Endothelial cell (in vitro differentiated cells): Measurements from ENCODE around the gene IL17D. TPM values are rescaled to one million over a fixed set of nuclear protein-coding genes. Genes with fewer than 3 reads are reported as not detected.

Experiments used
- DNase-seq: peaks from one replicate; pipeline ENCODE4 v3.0.0; 2021; ENCODE audit warnings: low spot score
- H3K27ac Mint-ChIP-seq: one replicate; pipeline ENCODE4 v1.8.0; 2021; ENCODE audit warnings: mixed read lengths, inconsistent platforms; ENCODE audit not compliant: unreplicated experiment
- H3K27me3 Mint-ChIP-seq: one replicate; pipeline ENCODE4 v1.8.0; 2021; ENCODE audit warnings: mild to moderate bottlenecking, moderate library complexity, mixed read lengths, inconsistent platforms; ENCODE audit not compliant: unreplicated experiment
- H3K36me3 Mint-ChIP-seq: one replicate; pipeline ENCODE4 v1.8.0; 2021; ENCODE audit warnings: mild to moderate bottlenecking, low read depth, mixed read lengths, inconsistent platforms; ENCODE audit not compliant: unreplicated experiment
- H3K4me1 Mint-ChIP-seq: one replicate; pipeline ENCODE4 v1.8.0; 2021; ENCODE audit warnings: mild to moderate bottlenecking, mixed read lengths, inconsistent platforms; ENCODE audit not compliant: unreplicated experiment
- H3K4me3 Mint-ChIP-seq: one replicate; pipeline ENCODE4 v1.8.0; 2021; ENCODE audit warnings: mild to moderate bottlenecking, mixed read lengths, inconsistent platforms; ENCODE audit not compliant: unreplicated experiment
- H3K9me3 Mint-ChIP-seq: one replicate; pipeline ENCODE4 v1.8.0; 2021; ENCODE audit warnings: mixed read lengths, inconsistent platforms; ENCODE audit not compliant: unreplicated experiment
- CTCF ChIP-seq: fragments of 200-600 bp; sonication (generic); IDR thresholded peaks from one replicate; pipeline ENCODE4 v1.5.0; 2021; ENCODE audit warnings: antibody characterized with exemption; ENCODE audit not compliant: unreplicated experiment
- total RNA-seq: library from RNA; stranded (reverse); fragmentation: NEBNext Ultra II Directional; extraction: Animal tissue kit (Norgen Biotek cat#: 25700); gene quantifications from one replicate; pipeline ENCODE4 v1.2.1, GENCODE V29; 2021; ENCODE audit not compliant: unreplicated experiment

Gene IL17D
- total RNA-seq, 1 donor from 2014 or later = 2.1 TPM

DNA sequence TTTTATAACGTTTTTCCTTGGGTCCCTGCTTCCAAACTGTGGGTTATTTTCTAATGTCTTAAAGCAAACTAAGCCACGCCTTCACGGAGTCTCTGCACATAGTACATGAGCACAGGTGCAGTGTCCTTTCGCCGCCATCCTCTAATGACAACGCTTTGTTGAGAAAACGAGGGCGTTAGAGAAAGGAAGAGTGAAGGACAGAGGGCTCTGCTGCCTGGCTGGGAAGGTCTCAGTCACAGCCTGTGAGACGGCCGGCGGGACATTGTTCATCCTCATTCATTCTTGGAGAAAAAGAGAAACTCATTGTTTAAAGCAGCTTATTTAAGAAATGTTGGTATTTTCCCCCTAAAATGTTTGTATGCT is 9.5 kb downstream of the IL17D start:
- no peak overlapping the region for H3K4me3 Mint-ChIP-seq
- peaks cover 2% of the 10 kb centered on the region for H3K4me1 Mint-ChIP-seq
- H3K27me3 Mint-ChIP-seq = peaks cover 8% of the 10 kb centered on the region
- DNase-seq = no peak
- no peak overlapping the region for H3K27ac Mint-ChIP-seq
- H3K36me3 Mint-ChIP-seq = no peaks in the 10 kb centered on the region
- TF ChIP-seq CTCF = no peak
- no peaks in the 10 kb centered on the region for H3K9me3 Mint-ChIP-seq

DNA sequence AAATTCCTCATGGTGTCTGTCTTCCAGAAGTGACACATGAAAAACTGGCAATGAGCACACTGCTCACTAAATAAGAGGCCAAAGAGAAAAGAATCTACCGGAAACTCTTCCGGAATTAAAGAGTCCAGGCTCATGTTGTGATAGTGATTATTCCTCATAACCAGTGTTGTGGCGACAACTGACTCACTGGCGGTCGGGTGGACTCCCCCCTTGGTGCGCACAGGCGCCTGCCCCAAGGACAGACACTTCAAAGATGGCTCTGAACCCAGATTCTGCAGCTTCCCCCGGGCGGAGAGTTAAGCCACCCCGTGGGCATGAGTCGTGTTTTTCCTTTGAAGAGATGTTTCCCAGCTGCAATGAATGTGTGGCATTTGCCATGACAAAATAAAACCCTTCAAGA is 10.3 kb downstream of the IL17D start:
- no peak for TF ChIP-seq CTCF
- no peak for DNase-seq
- Mint-ChIP-seq H3K27me3 (peaks cover 8% of the 10 kb centered on the region), H3K36me3 (no peaks in the 10 kb centered on the region), H3K9me3 (no peaks in the 10 kb centered on the region), H3K27ac (no peak overlapping the region), H3K4me1 (peaks cover 2% of the 10 kb centered on the region), H3K4me3 (no peak overlapping the region)

GRCh38 chr13:20714161-20714560 is 10.7 kb downstream of the IL17D start:
- Mint-ChIP-seq H3K36me3 (no peaks in the 10 kb centered on the region), H3K4me3 (no peak overlapping the region), H3K27me3 (peaks cover 8% of the 10 kb centered on the region), H3K9me3 (no peaks in the 10 kb centered on the region), H3K4me1 (peaks cover 2% of the 10 kb centered on the region), H3K27ac (no peak overlapping the region)
- DNase-seq = no peak
- TF ChIP-seq CTCF = no peak

GRCh38 chr13:20714563-20715329 is 11.2 kb downstream of the IL17D start:
- no peaks in the 10 kb centered on the region for H3K9me3 Mint-ChIP-seq
- H3K27me3 Mint-ChIP-seq = peaks cover 8% of the 10 kb centered on the region
- TF ChIP-seq CTCF = no peak
- H3K4me1 Mint-ChIP-seq = peaks cover 2% of the 10 kb centered on the region
- no peak for DNase-seq
- H3K27ac Mint-ChIP-seq = no peak overlapping the region
- H3K4me3 Mint-ChIP-seq = no peak overlapping the region
- no peaks in the 10 kb centered on the region for H3K36me3 Mint-ChIP-seq

DNA sequence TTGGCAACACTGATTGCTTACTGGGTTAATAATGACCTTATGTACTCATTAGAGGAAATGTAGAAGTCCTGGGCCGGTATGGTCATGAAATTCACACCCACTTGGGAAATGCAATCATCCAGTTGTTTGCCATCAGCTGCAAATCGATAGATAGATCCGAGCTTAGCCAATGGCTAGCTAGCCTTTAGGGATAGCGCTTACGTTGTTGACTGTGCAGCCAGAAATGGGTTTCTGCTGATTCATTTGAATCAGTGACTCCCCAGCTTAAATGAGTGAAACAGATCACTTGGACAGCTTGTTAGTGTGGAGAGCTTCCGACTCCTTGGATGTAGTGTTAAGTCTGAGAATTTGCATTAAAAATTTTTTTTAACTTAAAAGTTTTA is 11.8 kb downstream of the IL17D start:
- DNase-seq = no peak
- Mint-ChIP-seq H3K4me1 (peaks cover 2% of the 10 kb centered on the region), H3K27me3 (peaks cover 8% of the 10 kb centered on the region), H3K27ac (no peak overlapping the region), H3K9me3 (no peaks in the 10 kb centered on the region), H3K36me3 (no peaks in the 10 kb centered on the region), H3K4me3 (no peak overlapping the region)
- TF ChIP-seq CTCF = no peak
